ENCODE measurements around the gene STK32B.
"Not testable (repeated sequence)": the region's sequence is repeated elsewhere in the genome, so short reads cannot be mapped to it uniquely, and the experiment has no call there.

DNA sequence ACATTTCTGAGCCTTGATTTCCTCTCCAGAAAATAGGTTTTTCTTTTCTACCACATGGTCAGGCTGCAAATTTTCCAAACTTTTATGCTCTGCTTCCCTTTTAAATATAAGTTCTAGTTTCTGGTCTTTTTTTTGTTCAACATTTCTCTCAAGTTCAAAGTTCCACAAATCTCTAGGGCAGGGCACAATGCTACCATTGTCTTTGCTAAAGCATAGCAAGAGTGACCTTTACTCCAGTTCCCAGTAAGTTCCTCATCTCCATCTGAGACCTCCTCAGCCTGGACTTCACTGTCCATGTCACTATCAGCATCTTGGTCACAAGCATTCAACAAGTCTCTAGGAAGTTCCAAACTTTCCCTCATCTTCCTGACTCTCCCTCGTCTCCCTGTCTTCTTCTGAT lies 228.8 kb downstream of the STK32B start:
- TF ChIP-seq, protein P1, sequence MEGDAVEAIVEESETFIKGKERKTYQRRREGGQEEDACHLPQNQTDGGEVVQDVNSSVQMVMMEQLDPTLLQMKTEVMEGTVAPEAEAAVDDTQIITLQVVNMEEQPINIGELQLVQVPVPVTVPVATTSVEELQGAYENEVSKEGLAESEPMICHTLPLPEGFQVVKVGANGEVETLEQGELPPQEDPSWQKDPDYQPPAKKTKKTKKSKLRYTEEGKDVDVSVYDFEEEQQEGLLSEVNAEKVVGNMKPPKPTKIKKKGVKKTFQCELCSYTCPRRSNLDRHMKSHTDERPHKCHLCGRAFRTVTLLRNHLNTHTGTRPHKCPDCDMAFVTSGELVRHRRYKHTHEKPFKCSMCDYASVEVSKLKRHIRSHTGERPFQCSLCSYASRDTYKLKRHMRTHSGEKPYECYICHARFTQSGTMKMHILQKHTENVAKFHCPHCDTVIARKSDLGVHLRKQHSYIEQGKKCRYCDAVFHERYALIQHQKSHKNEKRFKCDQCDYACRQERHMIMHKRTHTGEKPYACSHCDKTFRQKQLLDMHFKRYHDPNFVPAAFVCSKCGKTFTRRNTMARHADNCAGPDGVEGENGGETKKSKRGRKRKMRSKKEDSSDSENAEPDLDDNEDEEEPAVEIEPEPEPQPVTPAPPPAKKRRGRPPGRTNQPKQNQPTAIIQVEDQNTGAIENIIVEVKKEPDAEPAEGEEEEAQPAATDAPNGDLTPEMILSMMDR (conservative IDR thresholded peaks at IDR 0.05) = not testable (repeated sequence)
- not testable (repeated sequence) for TF ChIP-seq ZFX (IDR thresholded peaks at IDR 0.05)

All from C4-2B (cell line).